ENCODE data around the gene MACC1. TPM values are rescaled to one million over a fixed set of nuclear protein-coding genes. Genes with fewer than 3 reads are reported as not detected.
"Not testable (repeated sequence)": the region's sequence is repeated elsewhere in the genome, so short reads cannot be mapped to it uniquely, and the experiment has no call there.

The MACC1 gene
- total RNA-seq, 6 experiments from 2014 or later, result not detected

GRCh38 chr7:20129920-20130319 lies 87.3 kb downstream of the MACC1 start:
- Mint-ChIP-seq H3K27ac (no peak overlapping the region), H3K27me3 (ENCODE audit: insufficient read depth) (no peaks in the 10 kb centered on the region), H3K4me1 (ENCODE audit: low read depth) (no peaks in the 10 kb centered on the region), H3K9me3 (peaks cover 24% of the 10 kb centered on the region), H3K36me3 (ENCODE audit: low read depth) (no peaks in the 10 kb centered on the region), H3K4me3 (no peak overlapping the region)
- DNase-seq, result no peak
- TF ChIP-seq CTCF (IDR thresholded peaks at IDR 0.05), result no peak

GRCh38 chr7:20128001-20128400 lies 89.2 kb downstream of the MACC1 start:
- no peak overlapping the region for H3K4me3 Mint-ChIP-seq
- no peaks in the 10 kb centered on the region for H3K27me3 Mint-ChIP-seq (ENCODE audit: insufficient read depth)
- no peak for DNase-seq
- H3K27ac Mint-ChIP-seq, result no peak overlapping the region
- no peaks in the 10 kb centered on the region for H3K4me1 Mint-ChIP-seq (ENCODE audit: low read depth)
- no peaks in the 10 kb centered on the region for H3K36me3 Mint-ChIP-seq (ENCODE audit: low read depth)
- H3K9me3 Mint-ChIP-seq, result peaks cover 18% of the 10 kb centered on the region
- TF ChIP-seq CTCF (IDR thresholded peaks at IDR 0.05), result no peak

- not testable (repeated sequence) for H3K27me3 Mint-ChIP-seq (ENCODE audit: insufficient read depth); H3K9me3 Mint-ChIP-seq; H3K4me1 Mint-ChIP-seq (ENCODE audit: low read depth); H3K27ac Mint-ChIP-seq; H3K4me3 Mint-ChIP-seq; DNase-seq; H3K36me3 Mint-ChIP-seq (ENCODE audit: low read depth)
These were observed 91.1 kb downstream of the MACC1 start for GRCh38 chr7:20126060-20126459.

GRCh38 chr7:20124087-20124486 lies 93.1 kb downstream of the MACC1 start:
- H3K27me3 Mint-ChIP-seq (ENCODE audit: insufficient read depth); H3K36me3 Mint-ChIP-seq (ENCODE audit: low read depth); H3K4me3 Mint-ChIP-seq; H3K27ac Mint-ChIP-seq; H3K9me3 Mint-ChIP-seq; H3K4me1 Mint-ChIP-seq (ENCODE audit: low read depth); DNase-seq: not testable (repeated sequence)

GRCh38 chr7:20122653-20123316 lies 94.4 kb downstream of the MACC1 start:
- H3K4me3 Mint-ChIP-seq; H3K27me3 Mint-ChIP-seq (ENCODE audit: insufficient read depth); H3K4me1 Mint-ChIP-seq (ENCODE audit: low read depth); H3K27ac Mint-ChIP-seq; DNase-seq; H3K36me3 Mint-ChIP-seq (ENCODE audit: low read depth); H3K9me3 Mint-ChIP-seq: not testable (repeated sequence)

GRCh38 chr7:20122073-20122472 lies 95.1 kb downstream of the MACC1 start:
- Mint-ChIP-seq H3K27ac (no peak overlapping the region), H3K36me3 (ENCODE audit: low read depth) (no peaks in the 10 kb centered on the region), H3K9me3 (no peaks in the 10 kb centered on the region; the same call in 1 of the 2 replicates), H3K4me1 (ENCODE audit: low read depth) (no peaks in the 10 kb centered on the region), H3K4me3 (no peak overlapping the region), H3K27me3 (ENCODE audit: insufficient read depth) (no peaks in the 10 kb centered on the region; the same call in none of the 2 replicates)
- TF ChIP-seq CTCF (IDR thresholded peaks at IDR 0.05), result no peak
- DNase-seq, result no peak

GRCh38 chr7:20121404-20121803 lies 95.8 kb downstream of the MACC1 start:
- DNase-seq, result no peak
- H3K36me3 Mint-ChIP-seq (ENCODE audit: low read depth), result no peaks in the 10 kb centered on the region
- H3K4me1 Mint-ChIP-seq (ENCODE audit: low read depth), result no peaks in the 10 kb centered on the region
- H3K27ac Mint-ChIP-seq, result no peak overlapping the region
- H3K9me3 Mint-ChIP-seq, result no peaks in the 10 kb centered on the region; the same call in 1 of the 2 replicates
- TF ChIP-seq CTCF (IDR thresholded peaks at IDR 0.05), result no peak
- no peaks in the 10 kb centered on the region; the same call in none of the 2 replicates for H3K27me3 Mint-ChIP-seq (ENCODE audit: insufficient read depth)
- H3K4me3 Mint-ChIP-seq, result no peak overlapping the region

GRCh38 chr7:20120611-20121168 lies 96.5 kb downstream of the MACC1 start:
- H3K27me3 Mint-ChIP-seq (ENCODE audit: insufficient read depth); H3K27ac Mint-ChIP-seq; H3K4me1 Mint-ChIP-seq (ENCODE audit: low read depth); H3K9me3 Mint-ChIP-seq; H3K4me3 Mint-ChIP-seq; DNase-seq; H3K36me3 Mint-ChIP-seq (ENCODE audit: low read depth): not testable (repeated sequence)

All from HFFc6 (cell line).